SIG-M5 treated with dmso at 0.1 percent for 504 hours (cell line): Measurements from ENCODE around the gene MAP3K3.
"Not testable (repeated sequence)": the region's sequence is repeated elsewhere in the genome, so short reads cannot be mapped to it uniquely, and the experiment has no call there.

Experiments
- DNase-seq: peaks from one replicate; lab custom pipeline; 2025; ENCODE audit not compliant: unreplicated experiment; lab: John Stamatoyannopoulos, UW

MAP3K3 gene

GRCh38 chr17:63703556-63704258 is 81.5 kb downstream of the MAP3K3 start:
- DNase-seq, result no peak

GRCh38 chr17:63704259-63704576 is 82.0 kb downstream of the MAP3K3 start:
- DNase-seq, result no peak

- no peak for DNase-seq
These were observed 82.6 kb downstream of the MAP3K3 start for GRCh38 chr17:63704836-63705235.

- DNase-seq, result no peak
These were observed 83.4 kb downstream of the MAP3K3 start for GRCh38 chr17:63705657-63706056.

GRCh38 chr17:63706336-63707082 is 84.3 kb downstream of the MAP3K3 start:
- no peak for DNase-seq

- DNase-seq, result no peak
These were observed 84.9 kb downstream of the MAP3K3 start for GRCh38 chr17:63707151-63707550.

- DNase-seq, result no peak
These were observed 86.9 kb downstream of the MAP3K3 start for GRCh38 chr17:63709110-63709509.

- DNase-seq, result no peak
These were observed 92.5 kb downstream of the MAP3K3 start for GRCh38 chr17:63714550-63715277.

GRCh38 chr17:63716426-63716825 is 94.2 kb downstream of the MAP3K3 start:
- DNase-seq, result no peak

GRCh38 chr17:63718988-63719387 is 96.8 kb downstream of the MAP3K3 start:
- no peak for DNase-seq

- not testable (repeated sequence) for DNase-seq
These were observed 98.0 kb downstream of the MAP3K3 start for GRCh38 chr17:63720194-63720593.

- DNase-seq, result no peak
These were observed 100.2 kb downstream of the MAP3K3 start for GRCh38 chr17:63722403-63722802.

- DNase-seq, result no peak
These were observed 113.5 kb downstream of the MAP3K3 start for GRCh38 chr17:63735691-63736090.

GRCh38 chr17:63740464-63741142 is 118.4 kb downstream of the MAP3K3 start:
- DNase-seq, result peak; percentile 58

GRCh38 chr17:63741143-63741407 is 118.9 kb downstream of the MAP3K3 start:
- peak; percentile 59 for DNase-seq

- peak; percentile 99 for DNase-seq
These were observed 119.4 kb downstream of the MAP3K3 start, which contains the start of gene STRADA for GRCh38 chr17:63741408-63742173. Gene STRADA, minus strand, starts transcription at chr17:63741799. Its CDS starts 13,430 bp downstream, at chr17:63728369.
